AG04449 (cell line): ENCODE data around the gene CCND1.

Experiments used
- CTCF ChIA-PET: fragments of 350-600 bp; formaldehyde crosslinking; extraction: SDS; loops from one replicate; lab custom pipeline; 2021; ENCODE audit warnings: antibody characterized with exemption; lab: Yijun Ruan, JAX
- POLR2A ChIA-PET: fragments of 400-600, 350-600 bp; formaldehyde crosslinking; extraction: SDS; loops from one replicate; lab custom pipeline; 2020; ENCODE audit warnings: antibody characterized with exemption, inconsistent platforms; lab: Yijun Ruan, JAX
- DNase-seq: peaks from one replicate; pipeline ENCODE4 v3.0.0-alpha.2; 2010; ENCODE audit warnings: low read depth, low spot score
- H3K4me3 ChIP-seq: 2 replicates; pipeline ENCODE4 v1.5.1; 2011; ENCODE audit warnings: low read depth, mild to moderate bottlenecking, control low read depth, low read length
- CTCF ChIP-seq: IDR thresholded peaks from one replicate; pipeline ENCODE4 v1.5.1; 2011; ENCODE audit warnings: mild to moderate bottlenecking, moderate library complexity, low read length, control low read depth, inconsistent platforms; ENCODE audit not compliant: insufficient read depth; ENCODE audit errors: missing control alignments

The CCND1 gene

GRCh38 chr11:69648679-69649575 lies 8.0 kb downstream of the CCND1 start:
- ChIA-PET CTCF (interaction anchor here (0.6 to 1.6 kb wide), 4 partner anchors 21 to 548 kb away, joined by 3 to 9 read pairs (median 6); no protein-coding TSS in a partner anchor), POLR2A (interaction anchor here (0.9 to 1.4 kb wide), 3 partner anchors 10 to 517 kb away, joined by 3 to 6 read pairs (median 4); no protein-coding TSS in a partner anchor)
- DNase-seq, result no peak
- no peak overlapping the region for H3K4me3 ChIP-seq
- no peak for TF ChIP-seq CTCF

GRCh38 chr11:69649576-69649900 lies 8.6 kb downstream of the CCND1 start:
- no peak for DNase-seq
- POLR2A ChIA-PET, result interaction anchor here (0.9 to 1.4 kb wide), 3 partner anchors 11 to 518 kb away, joined by 3 to 6 read pairs (median 4); no protein-coding TSS in a partner anchor
- no peak for TF ChIP-seq CTCF
- no peak overlapping the region for H3K4me3 ChIP-seq
- CTCF ChIA-PET, result interaction anchor here (1.4 to 1.6 kb wide), 3 partner anchors 20 to 548 kb away, joined by 5 to 9 read pairs (median 7); no protein-coding TSS in a partner anchor

GRCh38 chr11:69650081-69650831 lies 9.3 kb downstream of the CCND1 start:
- TF ChIP-seq CTCF, result no peak
- POLR2A ChIA-PET, result interaction anchor here (1.4 kb wide), 1 partner anchor 519 kb away, joined by 4 read pairs; no protein-coding TSS in a partner anchor
- no peak for DNase-seq
- no peak overlapping the region for H3K4me3 ChIP-seq
- CTCF ChIA-PET, result interaction anchor here (1.4 to 2.3 kb wide), 4 partner anchors 20 to 549 kb away, joined by 5 to 9 read pairs (median 8); no protein-coding TSS in a partner anchor

- TF ChIP-seq CTCF, result no peak
- H3K4me3 ChIP-seq, result no peak overlapping the region
- ChIA-PET CTCF (interaction anchor here (1.0 to 2.3 kb wide), 2 partner anchors 519 to 550 kb away, joined by 3 to 8 read pairs; no protein-coding TSS in a partner anchor), POLR2A (no interaction called here)
- DNase-seq, result no peak
These were observed 9.9 kb downstream of the CCND1 start for GRCh38 chr11:69650832-69651344.

GRCh38 chr11:69651834-69652620 lies 11.1 kb downstream of the CCND1 start:
- H3K4me3 ChIP-seq, result no peak overlapping the region
- DNase-seq, result no peak
- ChIA-PET POLR2A (no interaction called here), CTCF (interaction anchor here (1.0 to 2.3 kb wide), 2 partner anchors 520 to 551 kb away, joined by 3 to 8 read pairs; no protein-coding TSS in a partner anchor)
- TF ChIP-seq CTCF, result no peak
